HepG2 (cell line): Measurements from ENCODE around the gene PLA2G4A. TPM values are rescaled to one million over a fixed set of nuclear protein-coding genes. Genes with fewer than 3 reads are reported as not detected.

ENCODE experiments used
- ATAC-seq: fragments of 200-7000 bp; cut with Tn5 transposase; 3 replicates; pipeline ENCODE4 v1.9.1; 2020; ENCODE audit warnings: mild to moderate bottlenecking, moderate library complexity
- BruUV-seq: library from RNA; stranded (reverse); fragments of 400-500 nt; replicated peaks from 2 replicates; lab custom pipeline; 2021; lab: Mats Ljungman, UMichigan
- CTCF ChIA-PET: fragments of 300-600 bp; formaldehyde crosslinking; extraction: SDS; loops from one replicate; lab custom pipeline; 2021; ENCODE audit warnings: low total read pairs, inconsistent platforms, low intra/inter-chr PET ratio; lab: Yijun Ruan, JAX
- POLR2A ChIA-PET: fragments of 350-600 bp; sonication (Branson Sonifier 250); formaldehyde crosslinking; loops from one replicate; lab custom pipeline; 2020; ENCODE audit warnings: antibody characterized with exemption, inconsistent platforms; lab: Yijun Ruan, JAX
- DNase-seq: peaks from one replicate; pipeline ENCODE4 v3.0.0-alpha.2; 2015; ENCODE audit warnings: low spot score
- FAIRE-seq: peaks from 3 replicates; lab custom pipeline; 2011; peaks lifted over from hg19 to GRCh38; lab: Jason Lieb, UNC
- H2AFZ ChIP-seq: one replicate; pipeline ENCODE4 v1.6.1; 2011; ENCODE audit warnings: low read length, inconsistent platforms
- H3K27ac ChIP-seq: fragments of 300-600 bp; 3 replicates; pipeline ENCODE4 v1.8.0; 2011; ENCODE audit warnings: mixed run types, mild to moderate bottlenecking, mixed read lengths, low read length, inconsistent platforms; ENCODE audit not compliant: insufficient read depth; ENCODE audit errors: extremely low read length
- H3K27me3 ChIP-seq, 2 experiments: fragments of 200-600 bp in 1 of 2; 2 replicates in 1 of 2; 3 replicates in 1 of 2; pipeline versions ENCODE4 v1.6.0 to v1.8.0; 2011; ENCODE audit warnings: low read length in 2 of 2, mild to moderate bottlenecking in 2 of 2, moderate library complexity in 2 of 2, inconsistent platforms in 1 of 2; ENCODE audit not compliant: insufficient read depth in 2 of 2, control insufficient read depth in 1 of 2
- H3K36me3 ChIP-seq, 2 experiments: fragments of 200-600 bp in 1 of 2; replicated peaks in 1 of 2; 2 replicates in 1 of 2; 3 replicates in 1 of 2; pipeline versions ENCODE4 v1.5.1 to v1.8.0; 2011; ENCODE audit warnings: low read length in 2 of 2, inconsistent platforms in 1 of 2; ENCODE audit not compliant: insufficient read depth in 2 of 2, control insufficient read depth in 1 of 2
- H3K4me1 ChIP-seq: 2 replicates; pipeline ENCODE4 v1.5.1; 2012; ENCODE audit warnings: low read length, inconsistent platforms; ENCODE audit not compliant: insufficient read depth
- H3K4me2 ChIP-seq: 2 replicates; pipeline ENCODE4 v1.6.0; 2011; ENCODE audit warnings: low read depth, low read length, inconsistent platforms
- H3K4me3 ChIP-seq, 3 experiments: fragments of 200-600 bp in 1 of 3; sonication (generic), shearing (Covaris generic) in 1 of 3; replicated peaks in 1 of 3; 2 replicates each; pipeline ENCODE4 v1.5.1; 2011 to 2016; ENCODE audit warnings: low read length in 3 of 3, inconsistent platforms in 2 of 3, low read depth in 2 of 3, mild to moderate bottlenecking in 2 of 3, control low read depth in 1 of 3, mixed read lengths in 1 of 3; ENCODE audit not compliant: insufficient read depth in 1 of 3
- H3K79me2 ChIP-seq: one replicate; pipeline ENCODE4 v1.6.1; 2011; ENCODE audit warnings: low read length, inconsistent platforms; ENCODE audit not compliant: insufficient read depth
- H3K9ac ChIP-seq: 2 replicates; pipeline ENCODE4 v1.6.0; 2011; ENCODE audit warnings: mild to moderate bottlenecking, low read depth, low read length, inconsistent platforms; ENCODE audit not compliant: insufficient read depth
- H3K9me3 ChIP-seq: 2 replicates; pipeline ENCODE4 v1.5.1; 2012; ENCODE audit warnings: mild to moderate bottlenecking, low read length
- H4K20me1 ChIP-seq: 2 replicates; pipeline ENCODE4 v1.6.0; 2011; ENCODE audit warnings: inconsistent platforms, mild to moderate bottlenecking, low read length, moderate library complexity; ENCODE audit not compliant: insufficient read depth
- ARHGAP35 ChIP-seq: sonication (generic); formaldehyde crosslinking; IDR thresholded peaks from 2 replicates; pipeline ENCODE4 v1.9.0; 2022; ENCODE audit warnings: mild to moderate bottlenecking, inconsistent platforms, moderate library complexity, missing genetic modification reagents, borderline replicate concordance
- ARNTL ChIP-seq: sonication (generic); formaldehyde crosslinking; IDR thresholded peaks from 2 replicates; pipeline ENCODE4 v1.4.0; 2020; ENCODE audit warnings: mild to moderate bottlenecking, missing genetic modification reagents
- HNF4A ChIP-seq: sonication (generic); formaldehyde crosslinking; IDR thresholded peaks from 2 replicates; pipeline ENCODE4 v1.4.0; 2020; ENCODE audit warnings: missing genetic modification reagents
- MAFF ChIP-seq: IDR thresholded peaks from 2 replicates; pipeline ENCODE4 v1.6.1; 2011; ENCODE audit warnings: low read depth, low read length, improper control_type of control experiment
- MYNN ChIP-seq: sonication (generic); formaldehyde crosslinking; IDR thresholded peaks from 2 replicates; pipeline ENCODE4 v1.4.0; 2020; ENCODE audit warnings: mild to moderate bottlenecking, low read depth, missing genetic modification reagents
- NCOA5 ChIP-seq: sonication (generic); formaldehyde crosslinking; IDR thresholded peaks from 2 replicates; pipeline ENCODE4 v1.4.0; 2020; ENCODE audit warnings: missing genetic modification reagents
- PCBP1 ChIP-seq: fragments of 200-400 bp; formaldehyde crosslinking; IDR thresholded peaks from 2 replicates; pipeline ENCODE4 v1.6.1; 2017; ENCODE audit warnings: mild to moderate bottlenecking, low read depth, low read length, borderline replicate concordance
- ZNF331 ChIP-seq: sonication (generic); formaldehyde crosslinking; IDR thresholded peaks from 2 replicates; pipeline ENCODE4 v1.4.0; 2020; ENCODE audit warnings: missing genetic modification reagents
- ZNF775 ChIP-seq: sonication (generic); formaldehyde crosslinking; IDR thresholded peaks from 2 replicates; pipeline ENCODE4 v1.4.0; 2020; ENCODE audit warnings: missing genetic modification reagents, mild to moderate bottlenecking, moderate library complexity, borderline replicate concordance
- WGBS: methylation state at CpG from one replicate; pipeline ENCODE4 v1.1.6; 2017; ENCODE audit warnings: low lambda C conversion rate; 5-methylcytosine and 5-hydroxymethylcytosine counted together
- in situ Hi-C: cut with HindIII; loops from 2 replicates; pipeline ENCODE4 v1.10.0; 2017; ENCODE audit warnings: low pct_unique_long_range_greater_than_20kb; ENCODE audit not compliant: extremely low pct_ligation_motif_present
- intact Hi-C: fragments of 100-400 bp; cut with micrococcal nuclease; formaldehyde crosslinking; loops from one replicate; pipeline ENCODE4 v1.10.0; 2022; ENCODE audit not compliant: unreplicated experiment
- polyA plus RNA-seq, 8 experiments: library from polyadenylated mRNA; depleted of rRNA in 3 of 8; stranded (reverse) in 7 of 8; unstranded in 1 of 8; fragments of >200 nt; fragmentation: Illumina TruSeq in 4 of 8; extraction: Trizol in 4 of 8; gene quantifications; 2 replicates each; pipeline versions ENCODE4 v1.2.1 to v1.2.3, GENCODE V29; 2011 to 2016; ENCODE audit warnings: low read depth in 4 of 8, missing spikeins in 1 of 8, mixed read lengths in 1 of 8; ENCODE audit not compliant: insufficient read depth in 1 of 8
- total RNA-seq, 5 experiments: library from RNA; depleted of rRNA; stranded (reverse); fragments of >200 nt; fragmentation: Illumina TruSeq; extraction: Trizol; gene quantifications; 2 replicates each; pipeline ENCODE4 v1.2.3, GENCODE V29; 2016; ENCODE audit warnings: low read depth in 1 of 5
- TF ChIP-seq, protein P1 (sequence below), 2 experiments: sonication (generic) in 1 of 2; formaldehyde crosslinking in 1 of 2; IDR thresholded peaks; 2 replicates each; pipeline versions ENCODE4 v1.6.1 to v1.9.0; 2014 to 2022; ENCODE audit warnings: antibody characterized with exemption in 1 of 2, borderline replicate concordance in 1 of 2, inconsistent platforms in 1 of 2, low read depth in 1 of 2, missing genetic modification reagents in 1 of 2
- TF ChIP-seq, protein P2 (sequence below): sonication (generic); formaldehyde crosslinking; IDR thresholded peaks from 2 replicates; pipeline ENCODE4 v1.4.0; 2020; ENCODE audit warnings: missing genetic modification reagents, borderline replicate concordance
- TF ChIP-seq, protein P3 (sequence below): IDR thresholded peaks from 2 replicates; pipeline ENCODE4 v1.6.1; 2016; ENCODE audit warnings: mild to moderate bottlenecking

PLA2G4A gene
- total and polyA plus RNA-seq, 2 of the 13 experiments (the other 11 are each of a cell fraction or from before 2014, with no cell fraction given): not detected

DNA sequence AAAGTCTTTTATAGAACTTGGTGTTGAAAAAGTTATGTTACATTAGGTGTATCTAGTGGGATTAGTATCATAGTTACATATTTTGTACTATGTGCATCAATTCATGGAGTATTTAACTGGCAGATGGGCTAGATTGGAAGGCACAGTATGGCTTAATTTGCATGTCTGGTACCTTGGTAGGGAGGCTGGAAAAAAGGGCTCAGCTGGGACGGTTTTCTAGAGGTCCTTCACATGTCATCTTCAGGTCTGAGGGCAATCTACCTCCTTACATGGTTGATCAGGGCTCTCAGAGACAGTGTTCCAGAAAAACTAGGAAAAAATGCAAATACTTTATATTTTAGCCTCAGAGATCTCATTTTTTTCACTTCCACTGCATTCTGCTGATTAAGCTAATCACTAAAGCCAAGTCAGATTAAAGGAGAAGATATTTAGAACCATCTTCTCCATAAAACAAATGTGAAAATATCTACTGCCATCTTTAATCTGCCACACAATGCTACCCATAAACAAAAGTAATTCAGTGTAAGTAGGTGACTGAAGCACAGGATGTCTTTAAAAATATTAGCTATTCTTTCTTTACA, 209.3 kb downstream of the PLA2G4A start:
- ATAC-seq (no peak), DNase-seq (no peak), FAIRE-seq (no peak)
- Histone ChIP-seq H3K36me3 (no peaks in the 10 kb centered on the region), H3K27me3 (no peaks in the 10 kb centered on the region), H3K79me2 (no peaks in the 10 kb centered on the region), H3K27ac (no peak overlapping the region), H3K9me3 (no peaks in the 10 kb centered on the region), H3K4me2 (no peak overlapping the region), H3K4me1 (no peaks in the 10 kb centered on the region), H2AFZ (no peak overlapping the region), H4K20me1 (no peaks in the 10 kb centered on the region), H3K9ac (no peak overlapping the region), H3K4me3 (no peak overlapping the region)
- BruUV-seq: no TSS peak
- CTCF ChIA-PET: no interaction called here
- POLR2A ChIA-PET: no interaction called here
- 0% methylated on average over 1 of the region's 1 CpG for WGBS
- intact Hi-C loops: no loop called here
- in situ Hi-C loops: no loop called here
- TF ChIP-seq, protein P1, sequence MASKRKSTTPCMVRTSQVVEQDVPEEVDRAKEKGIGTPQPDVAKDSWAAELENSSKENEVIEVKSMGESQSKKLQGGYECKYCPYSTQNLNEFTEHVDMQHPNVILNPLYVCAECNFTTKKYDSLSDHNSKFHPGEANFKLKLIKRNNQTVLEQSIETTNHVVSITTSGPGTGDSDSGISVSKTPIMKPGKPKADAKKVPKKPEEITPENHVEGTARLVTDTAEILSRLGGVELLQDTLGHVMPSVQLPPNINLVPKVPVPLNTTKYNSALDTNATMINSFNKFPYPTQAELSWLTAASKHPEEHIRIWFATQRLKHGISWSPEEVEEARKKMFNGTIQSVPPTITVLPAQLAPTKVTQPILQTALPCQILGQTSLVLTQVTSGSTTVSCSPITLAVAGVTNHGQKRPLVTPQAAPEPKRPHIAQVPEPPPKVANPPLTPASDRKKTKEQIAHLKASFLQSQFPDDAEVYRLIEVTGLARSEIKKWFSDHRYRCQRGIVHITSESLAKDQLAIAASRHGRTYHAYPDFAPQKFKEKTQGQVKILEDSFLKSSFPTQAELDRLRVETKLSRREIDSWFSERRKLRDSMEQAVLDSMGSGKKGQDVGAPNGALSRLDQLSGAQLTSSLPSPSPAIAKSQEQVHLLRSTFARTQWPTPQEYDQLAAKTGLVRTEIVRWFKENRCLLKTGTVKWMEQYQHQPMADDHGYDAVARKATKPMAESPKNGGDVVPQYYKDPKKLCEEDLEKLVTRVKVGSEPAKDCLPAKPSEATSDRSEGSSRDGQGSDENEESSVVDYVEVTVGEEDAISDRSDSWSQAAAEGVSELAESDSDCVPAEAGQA (IDR thresholded peaks at IDR 0.05; ENCODE audit: low read depth): no peak
- TF ChIP-seq, protein P1 (CRISPR knock-in tag; IDR thresholded peaks at IDR 0.05; ENCODE audit: borderline replicate concordance): no peak
- TF ChIP-seq ZNF331 (CRISPR knock-in tag): peak; percentile 26; the same call in 1 of the 2 replicates
- TF ChIP-seq, protein P2, sequence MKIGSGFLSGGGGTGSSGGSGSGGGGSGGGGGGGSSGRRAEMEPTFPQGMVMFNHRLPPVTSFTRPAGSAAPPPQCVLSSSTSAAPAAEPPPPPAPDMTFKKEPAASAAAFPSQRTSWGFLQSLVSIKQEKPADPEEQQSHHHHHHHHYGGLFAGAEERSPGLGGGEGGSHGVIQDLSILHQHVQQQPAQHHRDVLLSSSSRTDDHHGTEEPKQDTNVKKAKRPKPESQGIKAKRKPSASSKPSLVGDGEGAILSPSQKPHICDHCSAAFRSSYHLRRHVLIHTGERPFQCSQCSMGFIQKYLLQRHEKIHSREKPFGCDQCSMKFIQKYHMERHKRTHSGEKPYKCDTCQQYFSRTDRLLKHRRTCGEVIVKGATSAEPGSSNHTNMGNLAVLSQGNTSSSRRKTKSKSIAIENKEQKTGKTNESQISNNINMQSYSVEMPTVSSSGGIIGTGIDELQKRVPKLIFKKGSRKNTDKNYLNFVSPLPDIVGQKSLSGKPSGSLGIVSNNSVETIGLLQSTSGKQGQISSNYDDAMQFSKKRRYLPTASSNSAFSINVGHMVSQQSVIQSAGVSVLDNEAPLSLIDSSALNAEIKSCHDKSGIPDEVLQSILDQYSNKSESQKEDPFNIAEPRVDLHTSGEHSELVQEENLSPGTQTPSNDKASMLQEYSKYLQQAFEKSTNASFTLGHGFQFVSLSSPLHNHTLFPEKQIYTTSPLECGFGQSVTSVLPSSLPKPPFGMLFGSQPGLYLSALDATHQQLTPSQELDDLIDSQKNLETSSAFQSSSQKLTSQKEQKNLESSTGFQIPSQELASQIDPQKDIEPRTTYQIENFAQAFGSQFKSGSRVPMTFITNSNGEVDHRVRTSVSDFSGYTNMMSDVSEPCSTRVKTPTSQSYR: no peak
- peak; percentile 43; the same call in 1 of the 2 replicates for TF ChIP-seq MAFF
- TF ChIP-seq MYNN (CRISPR knock-in tag): no peak
- TF ChIP-seq ZNF775: no peak
- TF ChIP-seq, protein P3, sequence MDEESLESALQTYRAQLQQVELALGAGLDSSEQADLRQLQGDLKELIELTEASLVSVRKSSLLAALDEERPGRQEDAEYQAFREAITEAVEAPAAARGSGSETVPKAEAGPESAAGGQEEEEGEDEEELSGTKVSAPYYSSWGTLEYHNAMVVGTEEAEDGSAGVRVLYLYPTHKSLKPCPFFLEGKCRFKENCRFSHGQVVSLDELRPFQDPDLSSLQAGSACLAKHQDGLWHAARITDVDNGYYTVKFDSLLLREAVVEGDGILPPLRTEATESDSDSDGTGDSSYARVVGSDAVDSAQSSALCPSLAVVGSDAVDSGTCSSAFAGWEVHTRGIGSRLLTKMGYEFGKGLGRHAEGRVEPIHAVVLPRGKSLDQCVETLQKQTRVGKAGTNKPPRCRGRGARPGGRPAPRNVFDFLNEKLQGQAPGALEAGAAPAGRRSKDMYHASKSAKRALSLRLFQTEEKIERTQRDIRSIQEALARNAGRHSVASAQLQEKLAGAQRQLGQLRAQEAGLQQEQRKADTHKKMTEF (CRISPR knock-in tag): no peak
- no peak for TF ChIP-seq HNF4A (CRISPR knock-in tag)
- no peak for TF ChIP-seq ARNTL (CRISPR knock-in tag)
- no peak for TF ChIP-seq PCBP1
- TF ChIP-seq ARHGAP35 (CRISPR knock-in tag): no peak
- TF ChIP-seq NCOA5: no peak
